Osteocyte (in vitro differentiated cells): ENCODE measurements around the gene GIGYF1. TPM values are rescaled to one million over a fixed set of nuclear protein-coding genes. Genes with fewer than 3 reads are reported as not detected.

Source experiments
- DNase-seq: peaks from one replicate; pipeline ENCODE4 v3.0.0; 2021; ENCODE audit warnings: mixed read lengths; ENCODE audit not compliant: unreplicated experiment; ENCODE audit errors: extremely low spot score
- H3K27ac Mint-ChIP-seq: one replicate; pipeline ENCODE4 v1.8.0; 2021; ENCODE audit warnings: mild to moderate bottlenecking, mixed read lengths; ENCODE audit not compliant: unreplicated experiment
- H3K27me3 Mint-ChIP-seq: one replicate; pipeline ENCODE4 v1.8.0; 2021; ENCODE audit warnings: mixed read lengths; ENCODE audit not compliant: unreplicated experiment
- H3K36me3 Mint-ChIP-seq: one replicate; pipeline ENCODE4 v1.8.0; 2021; ENCODE audit warnings: mixed read lengths; ENCODE audit not compliant: unreplicated experiment
- H3K4me1 Mint-ChIP-seq: one replicate; pipeline ENCODE4 v1.8.0; 2021; ENCODE audit warnings: mixed read lengths; ENCODE audit not compliant: unreplicated experiment
- H3K4me3 Mint-ChIP-seq: one replicate; pipeline ENCODE4 v1.8.0; 2021; ENCODE audit warnings: mild to moderate bottlenecking, moderate library complexity, mixed read lengths; ENCODE audit not compliant: unreplicated experiment
- H3K9me3 Mint-ChIP-seq: one replicate; pipeline ENCODE4 v1.8.0; 2021; ENCODE audit warnings: mixed read lengths; ENCODE audit not compliant: unreplicated experiment
- total RNA-seq: library from RNA; stranded (reverse); gene quantifications from 2 replicates; pipeline ENCODE4 v1.2.1, GENCODE V29; 2021
- TF ChIP-seq, protein P1 (sequence below): fragments of 200-600 bp; sonication (generic); IDR thresholded peaks from 2 replicates; pipeline ENCODE4 v1.5.0; 2021; ENCODE audit warnings: antibody characterized with exemption, mild to moderate bottlenecking, moderate library complexity

The GIGYF1 gene
- total RNA-seq, 1 donor from 2014 or later, result 64.6 TPM

DNA sequence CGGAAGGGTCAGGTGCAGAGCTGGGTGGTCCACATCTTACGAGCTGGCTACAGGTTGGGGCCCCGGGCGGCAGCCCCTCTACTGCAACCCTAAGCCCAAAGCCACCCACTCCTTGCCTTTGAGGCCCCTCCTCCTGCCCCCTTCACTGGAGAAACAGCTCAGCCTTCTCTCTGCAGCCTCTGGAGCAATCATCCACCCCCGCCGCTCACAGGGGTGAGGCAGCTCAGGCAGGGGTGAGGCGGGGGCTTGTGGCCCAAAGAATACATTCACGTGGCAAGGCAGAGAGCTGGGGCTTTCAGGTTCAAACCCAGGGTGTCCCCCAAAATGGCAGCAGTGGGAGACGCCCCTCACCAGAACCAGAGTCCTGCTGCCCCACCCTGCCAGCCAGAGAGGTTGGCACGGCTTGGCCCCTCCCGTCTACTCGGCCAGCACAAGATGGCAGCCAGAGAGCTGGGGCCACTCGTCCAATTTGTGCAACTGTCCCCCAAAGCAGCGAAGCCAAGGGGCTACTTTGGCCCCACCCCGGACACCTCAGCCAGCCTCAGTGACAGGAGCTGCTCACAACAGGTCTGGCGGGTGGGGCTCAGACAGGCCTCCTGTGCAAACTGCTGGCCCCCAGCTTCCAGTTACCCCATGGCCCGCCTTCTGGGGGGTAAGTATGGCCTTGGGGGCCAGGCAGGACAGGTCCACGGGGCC, 13.3 kb downstream of the GIGYF1 start:
- H3K4me3 Mint-ChIP-seq, result no peak overlapping the region
- peaks cover 15% of the 10 kb centered on the region for H3K4me1 Mint-ChIP-seq
- no peaks in the 10 kb centered on the region for H3K9me3 Mint-ChIP-seq
- no peak overlapping the region for H3K27ac Mint-ChIP-seq
- TF ChIP-seq, protein P1, sequence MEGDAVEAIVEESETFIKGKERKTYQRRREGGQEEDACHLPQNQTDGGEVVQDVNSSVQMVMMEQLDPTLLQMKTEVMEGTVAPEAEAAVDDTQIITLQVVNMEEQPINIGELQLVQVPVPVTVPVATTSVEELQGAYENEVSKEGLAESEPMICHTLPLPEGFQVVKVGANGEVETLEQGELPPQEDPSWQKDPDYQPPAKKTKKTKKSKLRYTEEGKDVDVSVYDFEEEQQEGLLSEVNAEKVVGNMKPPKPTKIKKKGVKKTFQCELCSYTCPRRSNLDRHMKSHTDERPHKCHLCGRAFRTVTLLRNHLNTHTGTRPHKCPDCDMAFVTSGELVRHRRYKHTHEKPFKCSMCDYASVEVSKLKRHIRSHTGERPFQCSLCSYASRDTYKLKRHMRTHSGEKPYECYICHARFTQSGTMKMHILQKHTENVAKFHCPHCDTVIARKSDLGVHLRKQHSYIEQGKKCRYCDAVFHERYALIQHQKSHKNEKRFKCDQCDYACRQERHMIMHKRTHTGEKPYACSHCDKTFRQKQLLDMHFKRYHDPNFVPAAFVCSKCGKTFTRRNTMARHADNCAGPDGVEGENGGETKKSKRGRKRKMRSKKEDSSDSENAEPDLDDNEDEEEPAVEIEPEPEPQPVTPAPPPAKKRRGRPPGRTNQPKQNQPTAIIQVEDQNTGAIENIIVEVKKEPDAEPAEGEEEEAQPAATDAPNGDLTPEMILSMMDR, result no peak
- DNase-seq, result no peak
- H3K27me3 Mint-ChIP-seq, result no peaks in the 10 kb centered on the region
- peaks cover 26% of the 10 kb centered on the region for H3K36me3 Mint-ChIP-seq

DNA sequence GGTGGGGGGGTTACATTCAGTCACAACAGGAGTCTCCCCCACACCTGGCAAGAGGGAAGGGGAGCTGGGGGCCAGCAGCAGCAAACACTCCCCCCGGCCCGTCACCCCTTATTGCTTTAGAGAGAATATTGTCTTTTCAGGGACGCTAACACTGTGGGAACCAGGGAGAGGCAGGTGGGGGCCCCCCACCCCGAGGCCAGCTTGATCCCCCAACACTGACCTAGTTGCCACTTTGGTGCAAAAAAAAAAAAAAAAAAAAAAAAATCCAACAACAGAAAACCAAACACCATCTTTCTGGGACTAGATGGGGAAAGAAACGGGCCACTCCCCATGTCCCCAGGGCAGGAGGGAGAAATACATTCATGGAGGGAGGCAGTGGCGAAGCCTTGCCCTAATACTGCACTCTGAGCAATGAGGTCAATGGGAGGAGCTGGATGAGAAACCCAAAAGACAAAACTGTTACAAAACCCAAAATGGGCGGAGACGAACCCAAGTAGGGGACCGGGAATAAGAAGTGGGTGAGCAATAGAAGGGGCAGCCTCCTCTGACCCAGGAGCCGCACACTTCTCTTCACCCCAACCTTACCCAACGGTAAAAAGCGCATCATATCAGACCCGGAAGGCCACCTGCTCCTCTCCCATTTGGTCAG, 14.0 kb downstream of the GIGYF1 start:
- DNase-seq, result no peak
- H3K4me1 Mint-ChIP-seq, result peaks cover 15% of the 10 kb centered on the region
- H3K4me3 Mint-ChIP-seq, result no peak overlapping the region
- H3K36me3 Mint-ChIP-seq, result peaks cover 19% of the 10 kb centered on the region
- TF ChIP-seq, protein P1, result no peak
- H3K27ac Mint-ChIP-seq, result peak overlapping the region; percentile 52
- no peaks in the 10 kb centered on the region for H3K27me3 Mint-ChIP-seq
- H3K9me3 Mint-ChIP-seq, result no peaks in the 10 kb centered on the region

DNA sequence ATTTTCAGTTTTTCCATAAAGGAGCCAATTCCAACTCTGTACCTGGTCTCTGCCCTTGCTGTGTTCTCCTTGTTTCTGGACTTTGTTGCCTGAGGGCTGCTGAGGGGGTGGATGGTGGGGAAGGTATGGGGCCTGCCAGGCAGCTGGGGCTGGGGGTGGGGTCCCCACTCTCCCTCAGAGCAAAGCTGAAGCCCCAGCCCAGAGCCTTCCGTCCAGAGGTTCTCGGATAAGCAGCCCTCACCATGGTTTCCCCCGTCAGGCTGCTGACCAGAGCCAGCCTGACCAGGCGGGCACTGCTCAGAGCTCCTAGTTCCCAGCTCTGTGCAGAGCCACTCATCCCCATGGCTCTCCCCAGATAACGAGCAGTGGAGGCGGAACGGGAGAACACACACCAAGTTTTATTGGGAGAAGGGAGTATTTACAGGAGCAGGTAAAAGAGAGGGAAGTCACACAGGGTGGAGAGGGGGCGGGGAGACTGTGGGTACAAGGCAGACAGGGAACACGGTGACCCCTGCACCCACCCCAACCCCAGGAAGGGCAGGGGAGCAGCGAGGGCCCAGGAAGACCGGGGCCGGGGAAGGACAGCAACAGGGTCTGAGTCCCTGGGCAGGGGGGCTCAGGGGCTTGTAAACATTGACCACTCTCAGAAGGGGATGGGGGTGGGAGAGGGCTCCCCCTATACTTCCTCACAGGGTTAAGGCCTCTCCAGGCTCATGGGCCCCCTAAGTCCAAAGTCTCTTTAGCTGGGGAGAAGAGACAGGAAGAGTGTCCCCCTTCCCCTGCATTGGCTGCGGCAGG, 14.7 kb downstream of the GIGYF1 start:
- H3K4me1 Mint-ChIP-seq, result peaks cover 15% of the 10 kb centered on the region
- no peaks in the 10 kb centered on the region for H3K9me3 Mint-ChIP-seq
- TF ChIP-seq, protein P1, result no peak
- H3K36me3 Mint-ChIP-seq, result peaks cover 19% of the 10 kb centered on the region
- H3K4me3 Mint-ChIP-seq, result no peak overlapping the region
- no peaks in the 10 kb centered on the region for H3K27me3 Mint-ChIP-seq
- no peak overlapping the region for H3K27ac Mint-ChIP-seq
- no peak for DNase-seq

DNA sequence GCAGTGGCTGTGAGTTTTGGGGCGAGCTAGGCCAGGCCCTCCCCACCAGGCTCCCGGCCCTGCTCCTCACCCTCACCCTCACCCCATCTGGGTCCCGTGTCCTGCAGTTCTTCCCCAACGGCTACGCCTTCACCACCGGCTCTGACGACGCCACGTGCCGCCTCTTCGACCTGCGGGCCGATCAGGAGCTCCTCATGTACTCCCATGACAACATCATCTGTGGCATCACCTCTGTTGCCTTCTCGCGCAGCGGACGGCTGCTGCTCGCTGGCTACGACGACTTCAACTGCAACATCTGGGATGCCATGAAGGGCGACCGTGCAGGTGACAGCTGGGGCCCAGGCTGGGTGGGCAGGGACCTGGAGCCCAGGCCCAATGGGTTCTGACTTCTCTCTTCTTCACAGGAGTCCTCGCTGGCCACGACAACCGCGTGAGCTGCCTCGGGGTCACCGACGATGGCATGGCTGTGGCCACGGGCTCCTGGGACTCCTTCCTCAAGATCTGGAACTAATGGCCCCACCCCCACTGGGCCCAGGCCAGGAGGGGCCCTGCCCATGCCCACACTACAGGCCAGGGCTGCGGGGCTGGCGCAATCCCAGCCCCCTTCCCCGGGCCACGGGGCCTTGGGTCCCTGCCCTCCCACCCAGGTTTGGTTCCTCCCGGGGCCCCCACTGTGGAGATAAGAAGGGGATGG, 15.6 kb downstream of the GIGYF1 start:
- TF ChIP-seq, protein P1, result no peak
- H3K36me3 Mint-ChIP-seq, result peaks cover 18% of the 10 kb centered on the region
- peak overlapping the region; percentile 35 for H3K4me3 Mint-ChIP-seq
- H3K27ac Mint-ChIP-seq, result peak overlapping the region; percentile 27
- no peaks in the 10 kb centered on the region for H3K9me3 Mint-ChIP-seq
- H3K27me3 Mint-ChIP-seq, result no peaks in the 10 kb centered on the region
- H3K4me1 Mint-ChIP-seq, result peaks cover 15% of the 10 kb centered on the region
- DNase-seq, result no peak
